ENCODE measurements around the gene RNF220.

The RNF220 gene

GRCh38 chr1:44587796-44588460 lies 182.9 kb downstream of the RNF220 start:
- no peak overlapping the region for H3K4me3 ChIP-seq (ENCODE audit: low read depth, low read length)
- TF ChIP-seq, protein P1, sequence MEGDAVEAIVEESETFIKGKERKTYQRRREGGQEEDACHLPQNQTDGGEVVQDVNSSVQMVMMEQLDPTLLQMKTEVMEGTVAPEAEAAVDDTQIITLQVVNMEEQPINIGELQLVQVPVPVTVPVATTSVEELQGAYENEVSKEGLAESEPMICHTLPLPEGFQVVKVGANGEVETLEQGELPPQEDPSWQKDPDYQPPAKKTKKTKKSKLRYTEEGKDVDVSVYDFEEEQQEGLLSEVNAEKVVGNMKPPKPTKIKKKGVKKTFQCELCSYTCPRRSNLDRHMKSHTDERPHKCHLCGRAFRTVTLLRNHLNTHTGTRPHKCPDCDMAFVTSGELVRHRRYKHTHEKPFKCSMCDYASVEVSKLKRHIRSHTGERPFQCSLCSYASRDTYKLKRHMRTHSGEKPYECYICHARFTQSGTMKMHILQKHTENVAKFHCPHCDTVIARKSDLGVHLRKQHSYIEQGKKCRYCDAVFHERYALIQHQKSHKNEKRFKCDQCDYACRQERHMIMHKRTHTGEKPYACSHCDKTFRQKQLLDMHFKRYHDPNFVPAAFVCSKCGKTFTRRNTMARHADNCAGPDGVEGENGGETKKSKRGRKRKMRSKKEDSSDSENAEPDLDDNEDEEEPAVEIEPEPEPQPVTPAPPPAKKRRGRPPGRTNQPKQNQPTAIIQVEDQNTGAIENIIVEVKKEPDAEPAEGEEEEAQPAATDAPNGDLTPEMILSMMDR (conservative IDR thresholded peaks at IDR 0.05; ENCODE audit: low read depth, low read length): no peak

DNA sequence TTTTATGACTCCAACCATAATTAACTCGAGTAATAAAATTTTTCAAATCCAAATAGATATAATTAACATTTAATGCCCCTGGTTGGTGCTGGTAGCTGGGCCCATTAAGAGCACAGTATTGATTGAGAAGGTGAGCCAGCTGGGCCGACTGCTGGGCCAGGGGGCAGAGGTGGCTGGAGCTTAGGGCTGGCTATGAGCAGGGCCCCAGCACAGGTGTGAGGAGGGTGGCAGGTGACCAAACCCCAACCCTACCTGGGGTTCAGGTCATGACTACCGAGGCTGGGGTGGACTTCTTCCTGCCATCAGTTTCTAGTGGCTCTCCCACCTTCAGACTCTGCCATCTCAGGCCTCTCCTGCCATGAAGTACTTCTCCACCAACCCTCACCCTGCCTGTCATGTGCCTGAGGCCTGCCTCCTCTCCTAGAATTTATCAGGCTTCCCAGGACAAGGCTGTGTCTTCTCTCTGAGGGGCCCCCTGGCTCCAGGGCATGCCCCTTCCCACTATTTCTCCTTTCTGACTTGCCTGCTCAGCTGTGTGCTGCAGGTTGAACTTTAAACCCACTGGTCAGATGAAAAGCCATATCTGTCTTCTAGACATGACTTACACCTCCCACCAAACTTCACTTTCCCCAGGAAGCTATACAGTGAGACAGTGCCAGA lies 183.6 kb downstream of the RNF220 start:
- TF ChIP-seq, protein P1 (conservative IDR thresholded peaks at IDR 0.05; ENCODE audit: low read depth, low read length): no peak
- no peak overlapping the region for H3K4me3 ChIP-seq (ENCODE audit: low read depth, low read length)
- DNase-seq (ENCODE audit: low read depth): no peak

More at GRCh38 chr1:44587796-44588460, 182.9 kb downstream of the RNF220 start:
- DNase-seq (ENCODE audit: low read depth): no peak

DNA sequence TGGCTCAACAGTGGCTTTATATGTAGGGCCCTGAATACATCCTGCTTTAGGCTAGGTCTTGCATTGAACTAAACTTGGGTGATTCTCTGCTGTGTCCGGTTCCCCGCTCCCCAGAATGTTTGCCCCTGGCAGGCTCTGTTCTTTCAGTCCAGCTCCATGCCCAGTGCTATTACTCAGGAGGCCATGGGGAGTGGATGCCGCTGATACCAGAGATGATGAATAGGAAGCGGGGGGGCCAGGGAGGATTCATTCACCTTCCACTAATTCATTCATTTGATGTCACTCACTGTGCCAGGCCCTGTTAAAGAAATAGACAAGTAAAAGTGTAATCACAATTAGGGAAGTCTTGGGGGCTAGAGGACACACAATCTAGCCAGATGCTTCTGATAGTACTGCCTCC lies 185.4 kb downstream of the RNF220 start:
- DNase-seq (ENCODE audit: low read depth): no peak
- TF ChIP-seq, protein P1 (conservative IDR thresholded peaks at IDR 0.05; ENCODE audit: low read depth, low read length): no peak
- H3K4me3 ChIP-seq (ENCODE audit: low read depth, low read length): no peak overlapping the region

GRCh38 chr1:44591381-44591780 lies 186.3 kb downstream of the RNF220 start:
- DNase-seq (ENCODE audit: low read depth): no peak
- TF ChIP-seq, protein P1 (conservative IDR thresholded peaks at IDR 0.05; ENCODE audit: low read depth, low read length): no peak
- H3K4me3 ChIP-seq (ENCODE audit: low read depth, low read length): no peak overlapping the region

- TF ChIP-seq, protein P1 (conservative IDR thresholded peaks at IDR 0.05; ENCODE audit: low read depth, low read length): no peak
- DNase-seq (ENCODE audit: low read depth): no peak
- H3K4me3 ChIP-seq (ENCODE audit: low read depth, low read length): no peak overlapping the region
Measured at GRCh38 chr1:44592208-44593145, 187.4 kb downstream of the RNF220 start.

- no peak for DNase-seq (ENCODE audit: low read depth)
- TF ChIP-seq, protein P1 (conservative IDR thresholded peaks at IDR 0.05; ENCODE audit: low read depth, low read length): no peak
- H3K4me3 ChIP-seq (ENCODE audit: low read depth, low read length): no peak overlapping the region
Measured at GRCh38 chr1:44594353-44594752, 189.3 kb downstream of the RNF220 start.

Data from choroid plexus epithelial cell (primary cell).